Tibial artery (tissue), 4 donors: ENCODE measurements around the gene EP400.

Experiments used
- DNase-seq, 2 donors: peaks; one replicate each; pipeline ENCODE4 v3.0.0-alpha.2; 2019
- H3K27ac ChIP-seq, 2 donors: fragments of 200-600 bp; sonication (generic) in 1 of 2; 1 replicate in 1 of 2; 2 replicates in 1 of 2; pipeline ENCODE4 v1.5.1; 2018 to 2019; ENCODE audit warnings: mild to moderate bottlenecking in 1 of 2
- H3K27me3 ChIP-seq, 2 donors: fragments of 200-600 bp; sonication (generic) in 1 of 2; one replicate each; pipeline versions ENCODE4 v1.5.1 to v1.6.0; 2016 to 2019
- H3K36me3 ChIP-seq, 3 donors: fragments of 200-600 bp; sonication (generic) in 2 of 3; one replicate each; pipeline ENCODE4 v1.5.1; 2016 to 2019; ENCODE audit warnings: mild to moderate bottlenecking in 2 of 3
- H3K4me1 ChIP-seq, 4 donors: fragments of 200-600 bp; sonication (generic) in 2 of 4; 1 replicate in 3 of 4; 2 replicates in 1 of 4; pipeline ENCODE4 v1.5.1; 2016 to 2019
- H3K4me3 ChIP-seq, 2 donors: fragments of 200-600 bp; sonication (generic) in 1 of 2; 1 replicate in 1 of 2; 2 replicates in 1 of 2; pipeline ENCODE4 v1.5.1; 2018 to 2019; ENCODE audit warnings: mild to moderate bottlenecking in 2 of 2
- H3K9me3 ChIP-seq, 3 donors: fragments of 200-600 bp; sonication (generic) in 1 of 3; one replicate each; pipeline ENCODE4 v1.5.1; 2016 to 2019
- intact Hi-C: fragments of 100-400 bp; cut with DNase I; formaldehyde crosslinking; loops from one replicate; pipeline ENCODE4 v1.15.0; 2023; ENCODE audit warnings: low total_unique reads
- TF ChIP-seq, protein P1 (sequence below), 2 experiments: fragments of 200-600 bp in 1 of 2; fragments of 450-650 bp in 1 of 2; IDR thresholded peaks; one replicate each; pipeline ENCODE4 v1.5.1; 2017 to 2019; ENCODE audit warnings: antibody characterized with exemption in 2 of 2, mild to moderate bottlenecking in 1 of 2, moderate library complexity in 1 of 2

The EP400 gene

DNA sequence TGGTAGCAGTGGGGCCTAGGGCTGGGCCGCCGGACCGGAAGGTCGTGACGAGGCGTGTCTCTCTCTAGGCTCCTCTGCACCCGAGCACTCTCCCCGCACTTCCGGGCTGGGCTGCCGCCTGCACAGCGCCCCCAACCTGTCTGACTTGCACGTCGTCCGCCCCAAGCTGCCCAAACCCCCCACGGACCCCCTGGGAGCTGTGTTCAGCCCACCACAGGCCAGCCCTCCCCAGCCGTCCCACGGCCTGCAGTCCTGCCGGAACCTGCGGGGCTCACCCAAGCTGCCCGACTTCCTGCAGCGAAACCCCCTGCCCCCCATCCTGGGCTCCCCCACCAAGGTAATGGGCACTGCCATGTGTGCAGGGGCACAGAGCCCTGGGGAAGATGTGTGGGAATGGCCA is 33.9 kb upstream of the EP400 start:
- intact Hi-C loops, result no loop called here
- H3K4me3 ChIP-seq, result no peak overlapping the region
- no peaks in the 10 kb centered on the region for H3K27me3 ChIP-seq
- H3K9me3 ChIP-seq, result no peaks in the 10 kb centered on the region
- H3K36me3 ChIP-seq, result peaks cover 76 to 99% (median 95%) of the 10 kb centered on the region in 3 donors
- DNase-seq, result no peak
- H3K4me1 ChIP-seq, result peaks cover 6 to 17% (median 13%) of the 10 kb centered on the region in 4 donors
- no peak overlapping the region for H3K27ac ChIP-seq
- TF ChIP-seq, protein P1, sequence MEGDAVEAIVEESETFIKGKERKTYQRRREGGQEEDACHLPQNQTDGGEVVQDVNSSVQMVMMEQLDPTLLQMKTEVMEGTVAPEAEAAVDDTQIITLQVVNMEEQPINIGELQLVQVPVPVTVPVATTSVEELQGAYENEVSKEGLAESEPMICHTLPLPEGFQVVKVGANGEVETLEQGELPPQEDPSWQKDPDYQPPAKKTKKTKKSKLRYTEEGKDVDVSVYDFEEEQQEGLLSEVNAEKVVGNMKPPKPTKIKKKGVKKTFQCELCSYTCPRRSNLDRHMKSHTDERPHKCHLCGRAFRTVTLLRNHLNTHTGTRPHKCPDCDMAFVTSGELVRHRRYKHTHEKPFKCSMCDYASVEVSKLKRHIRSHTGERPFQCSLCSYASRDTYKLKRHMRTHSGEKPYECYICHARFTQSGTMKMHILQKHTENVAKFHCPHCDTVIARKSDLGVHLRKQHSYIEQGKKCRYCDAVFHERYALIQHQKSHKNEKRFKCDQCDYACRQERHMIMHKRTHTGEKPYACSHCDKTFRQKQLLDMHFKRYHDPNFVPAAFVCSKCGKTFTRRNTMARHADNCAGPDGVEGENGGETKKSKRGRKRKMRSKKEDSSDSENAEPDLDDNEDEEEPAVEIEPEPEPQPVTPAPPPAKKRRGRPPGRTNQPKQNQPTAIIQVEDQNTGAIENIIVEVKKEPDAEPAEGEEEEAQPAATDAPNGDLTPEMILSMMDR (IDR thresholded peaks at IDR 0.05), result no peak

DNA sequence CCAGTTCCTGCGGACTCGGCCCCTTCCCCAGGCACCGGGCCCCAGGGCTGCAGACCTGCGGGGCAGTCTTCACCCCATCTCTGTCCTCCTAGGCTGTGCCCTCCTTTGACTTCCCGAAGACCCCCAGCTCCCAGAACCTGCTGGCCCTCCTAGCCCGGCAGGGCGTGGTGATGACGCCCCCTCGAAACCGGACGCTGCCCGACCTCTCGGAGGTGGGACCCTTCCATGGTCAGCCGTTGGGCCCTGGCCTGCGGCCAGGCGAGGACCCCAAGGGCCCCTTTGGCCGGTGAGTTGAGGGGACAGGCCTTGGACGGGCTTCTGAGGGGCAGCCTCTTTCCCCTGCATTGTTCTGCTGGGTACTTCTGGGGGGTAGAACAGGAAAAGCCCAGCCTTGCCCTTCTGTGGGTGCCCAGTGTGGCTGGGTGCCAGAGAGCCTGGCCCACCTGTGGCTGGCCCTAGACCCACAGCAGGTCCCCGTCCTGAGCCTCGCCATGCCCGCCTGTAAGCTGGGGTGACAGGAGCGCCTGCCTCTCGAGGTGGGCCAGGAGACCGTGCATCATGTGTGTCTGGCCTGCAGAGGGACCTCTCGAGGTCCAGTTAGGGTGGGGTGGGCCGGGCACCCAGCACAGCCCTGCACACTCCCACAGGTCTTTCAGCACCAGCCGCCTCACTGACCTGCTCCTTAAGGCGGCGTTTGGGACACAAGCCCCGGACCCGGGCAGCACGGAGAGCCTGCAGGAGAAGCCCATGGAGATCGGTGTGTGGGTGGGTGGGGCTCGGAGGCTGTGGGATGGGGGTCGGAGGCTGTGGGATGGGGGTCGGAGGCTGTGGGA is 33.2 kb upstream of the EP400 start:
- Histone ChIP-seq H3K27ac (no peak overlapping the region), H3K27me3 (no peaks in the 10 kb centered on the region), H3K4me3 (no peak overlapping the region), H3K4me1 (peaks cover 6 to 16% (median 13%) of the 10 kb centered on the region in 4 donors), H3K9me3 (no peaks in the 10 kb centered on the region), H3K36me3 (peaks cover 78 to 99% (median 95%) of the 10 kb centered on the region in 3 donors)
- no peak for DNase-seq
- TF ChIP-seq, protein P1 (IDR thresholded peaks at IDR 0.05), result no peak
- intact Hi-C loops, result no loop called here

DNA sequence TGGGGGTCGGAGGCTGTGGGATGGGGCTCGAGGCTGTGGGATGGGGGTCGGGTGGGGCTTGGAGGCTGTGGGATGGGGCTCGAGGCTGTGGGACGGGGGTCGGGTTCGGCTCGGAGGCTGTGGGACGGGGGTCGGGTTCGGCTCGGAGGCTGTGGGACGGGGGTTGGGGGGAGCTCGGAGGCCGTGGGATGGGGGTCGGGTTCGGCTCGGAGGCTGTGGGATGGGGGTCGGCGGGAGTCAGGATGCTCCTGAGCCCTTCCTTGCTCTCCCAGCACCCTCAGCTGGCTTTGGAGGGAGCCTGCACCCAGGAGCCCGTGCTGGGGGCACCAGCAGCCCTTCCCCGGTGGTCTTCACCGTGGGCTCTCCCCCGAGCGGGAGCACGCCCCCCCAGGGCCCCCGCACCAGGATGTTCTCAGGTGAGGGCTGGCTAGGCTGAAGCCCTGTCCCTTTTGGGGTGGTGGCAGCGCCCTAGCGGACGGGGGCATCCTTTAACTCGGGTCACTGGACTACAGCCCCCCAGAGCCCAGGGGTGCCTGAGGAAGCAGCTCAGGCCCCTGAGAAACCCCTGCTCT is 32.5 kb upstream of the EP400 start:
- no peaks in the 10 kb centered on the region for H3K9me3 ChIP-seq
- peaks cover 76 to 99% (median 90%) of the 10 kb centered on the region in 3 donors for H3K36me3 ChIP-seq
- peaks cover 4 to 9% (median 8%) of the 10 kb centered on the region in 4 donors for H3K4me1 ChIP-seq
- intact Hi-C loops, result no loop called here
- no peaks in the 10 kb centered on the region for H3K27me3 ChIP-seq
- TF ChIP-seq, protein P1 (IDR thresholded peaks at IDR 0.05), result no peak
- no peak overlapping the region for H3K27ac ChIP-seq
- no peak overlapping the region for H3K4me3 ChIP-seq
- DNase-seq, result no peak

DNA sequence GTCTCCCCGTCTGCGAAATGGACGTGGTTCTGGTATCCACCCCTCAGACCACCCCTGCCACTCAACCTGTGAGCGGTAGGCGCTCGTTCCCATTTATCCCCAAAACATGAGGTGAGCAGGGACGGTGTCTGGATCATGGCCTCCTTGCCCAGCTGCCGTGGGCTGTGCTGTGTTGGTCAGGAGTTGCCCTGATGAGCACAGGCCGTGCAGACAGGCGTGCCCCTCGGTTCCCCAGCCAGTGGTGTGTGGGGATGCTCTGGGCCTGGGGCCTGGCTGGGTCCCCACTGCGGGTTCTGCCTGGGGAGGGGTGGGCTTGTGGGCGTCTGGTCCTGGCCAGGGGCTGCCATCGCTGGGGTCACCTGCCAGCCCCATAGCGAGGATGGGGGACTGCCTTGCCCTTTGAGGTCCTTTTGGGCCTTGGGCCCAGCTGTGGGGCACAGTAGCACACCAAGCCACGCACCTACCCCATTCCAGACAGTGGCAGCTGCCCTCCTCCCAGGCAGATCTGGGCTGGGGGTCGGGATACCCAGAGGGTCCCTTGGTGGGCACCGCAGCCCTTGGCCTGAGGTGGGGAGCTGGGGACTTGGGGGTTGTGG is 31.9 kb upstream of the EP400 start:
- no peak for DNase-seq
- H3K27me3 ChIP-seq, result no peaks in the 10 kb centered on the region
- no peak overlapping the region for H3K27ac ChIP-seq
- peaks cover 76 to 99% (median 84%) of the 10 kb centered on the region in 3 donors for H3K36me3 ChIP-seq
- intact Hi-C loops, result no loop called here
- TF ChIP-seq, protein P1 (IDR thresholded peaks at IDR 0.05), result no peak
- peaks cover 0 to 3% (median 2%) of the 10 kb centered on the region in 4 donors for H3K4me1 ChIP-seq
- H3K4me3 ChIP-seq, result no peak overlapping the region
- no peaks in the 10 kb centered on the region for H3K9me3 ChIP-seq

DNA sequence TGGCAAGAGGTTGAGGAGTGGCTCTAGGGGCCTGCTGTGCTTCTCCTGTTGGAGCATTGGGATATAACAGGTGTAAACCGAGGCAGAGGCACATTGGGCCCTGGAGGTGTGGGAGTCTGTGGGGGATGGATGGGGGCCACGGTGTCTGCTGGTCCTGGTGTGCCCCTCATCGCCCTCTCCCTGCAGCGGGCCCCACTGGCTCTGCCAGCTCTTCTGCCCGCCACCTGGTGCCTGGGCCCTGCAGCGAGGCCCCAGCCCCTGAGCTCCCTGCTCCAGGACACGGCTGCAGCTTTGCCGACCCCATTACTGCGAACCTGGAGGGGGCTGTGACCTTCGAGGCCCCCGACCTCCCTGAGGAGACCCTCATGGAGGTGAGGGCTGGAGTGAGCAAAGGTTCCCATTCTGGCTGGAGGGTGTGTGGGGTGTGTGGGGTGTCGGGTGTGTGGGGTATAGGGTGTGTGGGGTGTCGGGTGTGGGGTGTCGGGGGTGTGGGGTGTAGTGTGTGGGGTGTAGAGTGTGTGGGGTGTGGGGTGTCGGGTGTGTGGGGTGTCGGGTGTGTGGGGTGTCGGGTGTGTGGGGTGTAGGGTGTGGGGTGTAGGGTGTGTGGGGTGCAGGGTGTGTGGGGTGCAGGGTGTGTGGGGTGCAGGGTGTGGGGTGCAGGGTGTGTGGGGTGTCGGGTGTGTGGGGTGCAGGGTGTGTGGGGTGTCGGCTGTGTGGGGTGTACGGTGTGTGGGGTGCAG is 31.3 kb upstream of the EP400 start:
- peaks cover 69 to 98% (median 77%) of the 10 kb centered on the region in 3 donors for H3K36me3 ChIP-seq
- DNase-seq, result no peak
- H3K27me3 ChIP-seq, result no peaks in the 10 kb centered on the region
- no peak overlapping the region for H3K27ac ChIP-seq
- H3K9me3 ChIP-seq, result no peaks in the 10 kb centered on the region
- TF ChIP-seq, protein P1 (IDR thresholded peaks at IDR 0.05), result no peak
- H3K4me3 ChIP-seq, result no peak overlapping the region
- intact Hi-C loops, result no loop called here
- no peaks in the 10 kb centered on the region for H3K4me1 ChIP-seq
